Brain microvascular endothelial cell (primary cell): ENCODE data around the gene TIMM21.

Source experiments
- DNase-seq: peaks from one replicate; pipeline ENCODE4 v3.0.0-alpha.2; 2020
- H3K27ac ChIP-seq: fragments of 250-450 bp; sonication (Bioruptor Pico); 2 replicates; pipeline ENCODE4 v1.5.1; 2020; ENCODE audit warnings: mild to moderate bottlenecking, moderate library complexity
- H3K27me3 ChIP-seq: fragments of 250-450 bp; sonication (Bioruptor Pico); replicated peaks from 2 replicates; pipeline ENCODE4 v1.5.1; 2020; ENCODE audit warnings: mild to moderate bottlenecking
- H3K36me3 ChIP-seq: fragments of 250-450 bp; sonication (Bioruptor Pico); replicated peaks from 2 replicates; pipeline ENCODE4 v1.5.1; 2020; ENCODE audit warnings: mild to moderate bottlenecking
- H3K4me3 ChIP-seq: 2 replicates; pipeline ENCODE4 v1.5.1; 2011; ENCODE audit warnings: low read depth, mild to moderate bottlenecking, control low read depth, low read length, moderate library complexity
- in situ Hi-C: cut with HindIII; loops from 2 replicates; pipeline ENCODE4 v1.10.0; 2017; ENCODE audit warnings: low sequenced_read_pairs, low pct_ligation_motif_present
- TF ChIP-seq, protein P1 (sequence below): IDR thresholded peaks from 2 replicates; pipeline ENCODE4 v1.5.1; 2011; ENCODE audit warnings: low read depth, mild to moderate bottlenecking, moderate library complexity, low read length, control low read depth, inconsistent platforms; ENCODE audit errors: missing control alignments

Gene TIMM21

DNA sequence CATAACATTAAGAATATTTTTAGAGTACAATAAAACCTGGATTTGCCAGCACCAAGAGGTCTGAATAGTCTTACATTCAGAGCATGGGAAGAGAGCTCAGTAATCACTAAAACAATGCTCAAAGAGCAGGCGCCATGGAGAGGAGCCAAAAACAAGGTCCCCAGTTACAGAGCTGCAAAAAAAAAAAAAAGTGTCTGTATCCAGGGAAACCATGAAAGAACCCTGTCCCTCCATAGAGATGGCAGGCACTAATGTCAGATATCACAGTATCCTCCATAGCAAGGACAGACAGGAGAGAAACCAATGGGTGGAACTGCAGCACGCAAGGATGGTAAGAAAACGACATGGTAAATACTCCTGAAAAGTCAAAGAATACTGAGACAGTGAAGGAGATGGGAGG, 20.2 kb upstream of the TIMM21 start:
- H3K27me3 ChIP-seq = no peaks in the 10 kb centered on the region
- in situ Hi-C loops = no loop called here
- no peak overlapping the region for H3K4me3 ChIP-seq
- no peaks in the 10 kb centered on the region for H3K36me3 ChIP-seq
- DNase-seq = no peak
- TF ChIP-seq, protein P1, sequence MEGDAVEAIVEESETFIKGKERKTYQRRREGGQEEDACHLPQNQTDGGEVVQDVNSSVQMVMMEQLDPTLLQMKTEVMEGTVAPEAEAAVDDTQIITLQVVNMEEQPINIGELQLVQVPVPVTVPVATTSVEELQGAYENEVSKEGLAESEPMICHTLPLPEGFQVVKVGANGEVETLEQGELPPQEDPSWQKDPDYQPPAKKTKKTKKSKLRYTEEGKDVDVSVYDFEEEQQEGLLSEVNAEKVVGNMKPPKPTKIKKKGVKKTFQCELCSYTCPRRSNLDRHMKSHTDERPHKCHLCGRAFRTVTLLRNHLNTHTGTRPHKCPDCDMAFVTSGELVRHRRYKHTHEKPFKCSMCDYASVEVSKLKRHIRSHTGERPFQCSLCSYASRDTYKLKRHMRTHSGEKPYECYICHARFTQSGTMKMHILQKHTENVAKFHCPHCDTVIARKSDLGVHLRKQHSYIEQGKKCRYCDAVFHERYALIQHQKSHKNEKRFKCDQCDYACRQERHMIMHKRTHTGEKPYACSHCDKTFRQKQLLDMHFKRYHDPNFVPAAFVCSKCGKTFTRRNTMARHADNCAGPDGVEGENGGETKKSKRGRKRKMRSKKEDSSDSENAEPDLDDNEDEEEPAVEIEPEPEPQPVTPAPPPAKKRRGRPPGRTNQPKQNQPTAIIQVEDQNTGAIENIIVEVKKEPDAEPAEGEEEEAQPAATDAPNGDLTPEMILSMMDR = no peak
- H3K27ac ChIP-seq = no peak overlapping the region

DNA sequence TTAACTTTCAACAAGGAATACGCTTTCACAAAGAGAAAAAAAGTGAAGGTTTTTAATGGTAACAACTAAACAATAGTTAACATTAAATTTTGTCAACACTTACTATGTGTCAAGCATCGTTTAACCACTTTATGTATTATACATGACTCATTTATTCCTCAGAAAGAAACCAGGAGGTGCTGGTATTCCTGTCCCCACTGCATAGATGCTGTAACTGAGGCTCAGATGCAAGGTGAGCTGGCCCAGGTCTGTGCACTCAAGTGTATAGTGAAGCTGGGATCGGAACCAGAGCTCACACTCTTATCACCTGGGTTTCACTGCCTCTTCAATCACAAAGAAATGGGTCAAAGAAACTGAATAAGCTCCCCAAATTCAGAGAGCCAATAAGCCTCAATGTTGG, 17.2 kb upstream of the TIMM21 start:
- no peak overlapping the region for H3K4me3 ChIP-seq
- TF ChIP-seq, protein P1 = no peak
- H3K36me3 ChIP-seq = no peaks in the 10 kb centered on the region
- in situ Hi-C loops = no loop called here
- H3K27ac ChIP-seq = no peak overlapping the region
- no peaks in the 10 kb centered on the region for H3K27me3 ChIP-seq
- DNase-seq = no peak

DNA sequence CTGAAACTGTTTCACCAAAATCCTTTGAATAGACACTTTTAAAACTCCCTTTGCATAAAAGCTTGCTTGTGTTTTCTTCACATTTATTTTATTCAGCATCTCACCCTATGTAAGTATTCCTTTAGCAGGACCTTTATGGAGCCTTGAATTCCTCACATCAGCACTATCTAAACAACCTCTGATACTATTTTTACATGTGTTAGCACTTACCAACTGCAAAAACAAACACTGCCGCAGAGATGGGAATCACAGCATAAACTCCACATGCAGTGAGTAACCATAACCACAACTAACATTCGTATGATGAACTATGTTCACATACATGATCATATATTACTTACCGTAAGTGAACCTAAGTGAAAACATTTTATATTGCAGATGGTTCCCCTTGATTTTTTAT, 16.1 kb upstream of the TIMM21 start:
- no peaks in the 10 kb centered on the region for H3K27me3 ChIP-seq
- H3K4me3 ChIP-seq = no peak overlapping the region
- TF ChIP-seq, protein P1 = no peak
- no peak for DNase-seq
- H3K36me3 ChIP-seq = no peaks in the 10 kb centered on the region
- in situ Hi-C loops = no loop called here
- H3K27ac ChIP-seq = no peak overlapping the region

DNA sequence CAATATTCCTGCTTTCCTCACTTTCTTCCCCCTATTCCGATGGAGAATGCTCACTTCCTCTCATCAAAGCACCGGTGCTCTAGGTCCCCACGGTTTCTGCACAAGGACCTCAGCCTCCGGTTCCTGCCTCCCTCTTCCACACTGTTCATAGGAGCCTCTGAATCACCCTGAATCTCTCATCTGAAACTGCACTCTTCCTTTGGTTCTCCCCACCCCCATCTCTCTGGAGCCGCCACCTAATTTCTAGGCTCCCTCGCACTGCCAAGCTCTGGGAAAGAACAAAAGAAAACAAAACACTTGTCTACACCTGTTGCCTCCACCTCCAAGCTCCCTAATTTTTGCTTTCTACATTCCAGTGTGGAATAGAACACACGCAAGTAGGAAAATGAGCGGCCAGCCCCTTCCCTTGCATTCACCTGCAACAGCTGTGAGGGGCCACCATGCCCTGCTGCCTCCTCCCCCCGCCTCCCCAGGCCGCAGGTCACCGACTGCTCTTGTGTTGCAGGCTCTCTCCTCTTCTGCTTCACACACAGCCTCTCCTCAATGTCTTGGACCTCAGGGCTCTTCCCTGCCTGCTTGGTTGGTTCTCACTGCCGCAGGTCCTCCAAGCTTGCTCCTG, 10.3 kb upstream of the TIMM21 start:
- Histone ChIP-seq H3K27me3 (no peaks in the 10 kb centered on the region), H3K27ac (no peak overlapping the region), H3K4me3 (no peak overlapping the region), H3K36me3 (no peaks in the 10 kb centered on the region)
- in situ Hi-C loops = no loop called here
- TF ChIP-seq, protein P1 = no peak
- no peak for DNase-seq

DNA sequence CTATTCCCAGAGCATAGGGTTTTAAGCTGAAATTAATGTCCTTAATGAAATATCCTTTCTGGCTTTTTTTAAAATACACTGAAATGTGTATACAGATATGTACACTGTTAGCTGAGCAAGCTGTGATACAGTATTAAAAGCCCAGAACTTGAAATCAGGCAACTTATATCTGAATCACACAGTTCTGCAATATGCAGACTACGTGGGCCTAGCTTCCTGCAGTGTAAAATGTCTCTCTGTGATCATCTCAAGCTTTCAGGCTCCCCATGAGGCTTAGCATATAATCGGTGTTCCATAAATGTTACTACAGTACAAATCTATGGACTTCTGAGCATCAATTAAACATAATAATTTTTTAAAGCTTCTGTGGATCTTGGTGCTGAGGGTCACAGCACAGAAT, 8.9 kb upstream of the TIMM21 start:
- in situ Hi-C loops = no loop called here
- H3K27me3 ChIP-seq = no peaks in the 10 kb centered on the region
- TF ChIP-seq, protein P1 = no peak
- no peak overlapping the region for H3K4me3 ChIP-seq
- H3K36me3 ChIP-seq = no peaks in the 10 kb centered on the region
- no peak for DNase-seq
- peak overlapping the region; percentile 42 for H3K27ac ChIP-seq

DNA sequence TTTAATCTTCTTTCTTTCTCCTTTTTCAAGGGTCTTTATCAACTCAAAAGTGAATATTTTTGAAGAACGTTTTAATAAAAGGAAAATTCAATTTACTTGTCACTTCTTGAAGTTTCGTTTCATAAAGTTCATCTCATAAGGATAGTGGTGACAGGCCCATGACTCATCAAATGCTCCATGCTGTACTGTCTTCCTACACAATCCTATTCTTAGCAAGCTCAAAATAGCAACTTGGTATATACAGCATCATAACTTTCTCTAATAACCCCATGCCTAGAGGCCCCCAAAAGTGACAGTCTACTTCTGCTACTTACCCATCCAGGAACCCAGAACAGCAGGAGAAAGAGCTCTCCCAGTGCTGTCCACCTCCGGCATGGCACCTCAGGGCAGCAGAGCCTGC, 8.4 kb upstream of the TIMM21 start:
- Histone ChIP-seq H3K27me3 (no peaks in the 10 kb centered on the region), H3K36me3 (no peaks in the 10 kb centered on the region), H3K4me3 (no peak overlapping the region), H3K27ac (peak overlapping the region; percentile 42)
- DNase-seq = peak; percentile 83
- TF ChIP-seq, protein P1 = no peak
- in situ Hi-C loops = no loop called here
